ENCODE data around the gene TGFBR3. TPM values are rescaled to one million over a fixed set of nuclear protein-coding genes. Genes with fewer than 3 reads are reported as not detected.

Gene TGFBR3
- polyA plus RNA-seq, 1 experiment, result 8.2 TPM

GRCh38 chr1:91811363-91812025 is 74.5 kb downstream of the TGFBR3 start:
- H3K4me3 ChIP-seq (ENCODE audit: low read depth, low read length), result no peak overlapping the region
- ChIA-PET CTCF (interaction anchor here (5.8 kb wide), 1 partner anchor 19 kb away, joined by 24 read pairs; no protein-coding TSS in a partner anchor), POLR2A (no interaction called here)
- H3K27me3 ChIP-seq (ENCODE audit: control insufficient read depth, insufficient read depth, low read length), result no peaks in the 10 kb centered on the region
- DNase-seq (ENCODE audit: low read depth), result no peak
- no peak for TF ChIP-seq CTCF (IDR thresholded peaks at IDR 0.05; ENCODE audit: insufficient read depth, low read depth, low read length)
- H3K36me3 ChIP-seq (ENCODE audit: control insufficient read depth, insufficient read depth, low read length), result no peaks in the 10 kb centered on the region

- ChIA-PET POLR2A (no interaction called here), CTCF (interaction anchor here (0.9 to 5.8 kb wide), 2 partner anchors 17 to 21 kb away, joined by 3 to 24 read pairs; no protein-coding TSS in a partner anchor)
- Histone ChIP-seq H3K4me3 (ENCODE audit: low read depth, low read length) (no peak overlapping the region), H3K27me3 (ENCODE audit: control insufficient read depth, insufficient read depth, low read length) (no peaks in the 10 kb centered on the region), H3K36me3 (ENCODE audit: control insufficient read depth, insufficient read depth, low read length) (no peaks in the 10 kb centered on the region)
- no peak for DNase-seq (ENCODE audit: low read depth)
- TF ChIP-seq CTCF (IDR thresholded peaks at IDR 0.05; ENCODE audit: insufficient read depth, low read depth, low read length), result no peak
Measured at GRCh38 chr1:91809317-91809716, 76.6 kb downstream of the TGFBR3 start.

GRCh38 chr1:91807921-91808620 is 77.9 kb downstream of the TGFBR3 start:
- CTCF ChIA-PET, result interaction anchor here (5.8 kb wide), 1 partner anchor 23 kb away, joined by 24 read pairs; no protein-coding TSS in a partner anchor
- H3K4me3 ChIP-seq (ENCODE audit: low read depth, low read length), result no peak overlapping the region
- TF ChIP-seq CTCF (IDR thresholded peaks at IDR 0.05; ENCODE audit: insufficient read depth, low read depth, low read length), result no peak
- DNase-seq (ENCODE audit: low read depth), result no peak
- H3K36me3 ChIP-seq (ENCODE audit: control insufficient read depth, insufficient read depth, low read length), result no peaks in the 10 kb centered on the region
- no peaks in the 10 kb centered on the region for H3K27me3 ChIP-seq (ENCODE audit: control insufficient read depth, insufficient read depth, low read length)
- POLR2A ChIA-PET, result no interaction called here

- ChIA-PET POLR2A (no interaction called here), CTCF (interaction anchor here (0.5 to 5.8 kb wide), 6 partner anchors 9 to 294 kb away, joined by 3 to 24 read pairs (median 3); no protein-coding TSS in a partner anchor)
- DNase-seq (ENCODE audit: low read depth), result no peak
- H3K4me3 ChIP-seq (ENCODE audit: low read depth, low read length), result no peak overlapping the region
- TF ChIP-seq CTCF (IDR thresholded peaks at IDR 0.05; ENCODE audit: insufficient read depth, low read depth, low read length), result no peak
- H3K36me3 ChIP-seq (ENCODE audit: control insufficient read depth, insufficient read depth, low read length), result no peaks in the 10 kb centered on the region
- H3K27me3 ChIP-seq (ENCODE audit: control insufficient read depth, insufficient read depth, low read length), result no peaks in the 10 kb centered on the region
Measured at GRCh38 chr1:91806769-91807700, 78.9 kb downstream of the TGFBR3 start.
